A673 (cell line): ENCODE measurements around the gene LENG8. TPM values are rescaled to one million over a fixed set of nuclear protein-coding genes. Genes with fewer than 3 reads are reported as not detected.

Experiments used
- BruUV-seq: library from RNA; stranded (reverse); fragments of 400-500 nt; replicated peaks from 2 replicates; lab custom pipeline; 2021; lab: Mats Ljungman, UMichigan
- CTCF ChIA-PET: fragments of 300-600 bp; sonication (Branson Sonifier 250); formaldehyde crosslinking; loops from one replicate; lab custom pipeline; 2022; ENCODE audit warnings: antibody characterized with exemption; lab: Charles Lee
- POLR2A ChIA-PET: fragments of 300-600 bp; sonication (Branson Sonifier 250); formaldehyde crosslinking; loops from one replicate; lab custom pipeline; 2022; ENCODE audit warnings: antibody characterized with exemption; ENCODE audit not compliant: low non-redundant PET; lab: Charles Lee
- DNase-seq: peaks from one replicate; pipeline ENCODE4 v3.0.0-alpha.2; 2015; ENCODE audit warnings: low spot score
- H3K27ac ChIP-seq: fragments of 200-600 bp; sonication (generic); 2 replicates; pipeline ENCODE4 v1.5.1; 2016; ENCODE audit warnings: mixed run types, low read depth, mild to moderate bottlenecking, mixed read lengths, antibody characterized with exemption, low read length; ENCODE audit not compliant: poor library complexity, severe bottlenecking
- H3K27me3 ChIP-seq: fragments of 200-600 bp; sonication (generic); replicated peaks from 2 replicates; pipeline ENCODE4 v1.6.1; 2017; ENCODE audit warnings: mixed run types, low read depth, mild to moderate bottlenecking, mixed read lengths, antibody characterized with exemption, low read length; ENCODE audit not compliant: insufficient read depth, poor library complexity
- H3K36me3 ChIP-seq: fragments of 200-600 bp; sonication (generic); 2 replicates; pipeline ENCODE4 v1.6.1; 2016; ENCODE audit warnings: mixed run types, mild to moderate bottlenecking, mixed read lengths, antibody characterized with exemption, low read length; ENCODE audit not compliant: insufficient read depth, poor library complexity, severe bottlenecking
- H3K4me1 ChIP-seq: fragments of 200-600 bp; sonication (generic); 2 replicates; pipeline ENCODE4 v1.6.1; 2017; ENCODE audit warnings: mixed run types, mild to moderate bottlenecking, mixed read lengths, antibody characterized with exemption, low read length; ENCODE audit not compliant: insufficient read depth, poor library complexity, severe bottlenecking
- H3K4me3 ChIP-seq: fragments of 200-600 bp; sonication (generic); 2 replicates; pipeline ENCODE4 v1.5.1; 2016; ENCODE audit warnings: low read depth, mixed run types, mild to moderate bottlenecking, mixed read lengths, low read length; ENCODE audit not compliant: poor library complexity, severe bottlenecking
- H3K9me3 ChIP-seq: fragments of 200-600 bp; sonication (generic); 2 replicates; pipeline ENCODE4 v1.6.1; 2016; ENCODE audit warnings: mixed run types, low read depth, mild to moderate bottlenecking, mixed read lengths, antibody characterized with exemption, low read length; ENCODE audit not compliant: poor library complexity, severe bottlenecking
- EZH2 ChIP-seq: fragments of 200-600 bp; sonication (generic); IDR thresholded peaks from 2 replicates; pipeline ENCODE4 v1.6.1; 2017; ENCODE audit warnings: borderline replicate concordance, low read depth, mild to moderate bottlenecking, mixed read lengths, antibody characterized with exemption, low read length; ENCODE audit not compliant: poor library complexity, severe bottlenecking
- intact Hi-C: fragments of 100-400 bp; cut with micrococcal nuclease; formaldehyde crosslinking; loops from one replicate; pipeline ENCODE4 v1.10.0; 2022; ENCODE audit not compliant: unreplicated experiment
- total RNA-seq: library from RNA; stranded (reverse); gene quantifications from 2 replicates; pipeline ENCODE4 v1.2.3, GENCODE V29; 2021
- TF ChIP-seq, protein P1 (sequence below): fragments of 300-800, 200-600 bp; sonication (generic); conservative IDR thresholded peaks from 2 replicates; pipeline ENCODE4 v1.5.1; 2017; ENCODE audit warnings: low read depth, mild to moderate bottlenecking, antibody characterized with exemption, low read length, moderate library complexity, mixed read lengths

LENG8 gene
- total RNA-seq, 1 experiment from 2014 or later, result 129 TPM

- no TSS peak for BruUV-seq
- Histone ChIP-seq H3K9me3 (no peaks in the 10 kb centered on the region), H3K36me3 (peaks cover 68% of the 10 kb centered on the region), H3K4me1 (peaks cover 11% of the 10 kb centered on the region), H3K27me3 (no peaks in the 10 kb centered on the region), H3K27ac (no peak overlapping the region), H3K4me3 (no peak overlapping the region)
- intact Hi-C loops, result no loop called here
- ChIA-PET CTCF (no interaction called here), POLR2A (no interaction called here)
- no peak for DNase-seq
- TF ChIP-seq, protein P1, sequence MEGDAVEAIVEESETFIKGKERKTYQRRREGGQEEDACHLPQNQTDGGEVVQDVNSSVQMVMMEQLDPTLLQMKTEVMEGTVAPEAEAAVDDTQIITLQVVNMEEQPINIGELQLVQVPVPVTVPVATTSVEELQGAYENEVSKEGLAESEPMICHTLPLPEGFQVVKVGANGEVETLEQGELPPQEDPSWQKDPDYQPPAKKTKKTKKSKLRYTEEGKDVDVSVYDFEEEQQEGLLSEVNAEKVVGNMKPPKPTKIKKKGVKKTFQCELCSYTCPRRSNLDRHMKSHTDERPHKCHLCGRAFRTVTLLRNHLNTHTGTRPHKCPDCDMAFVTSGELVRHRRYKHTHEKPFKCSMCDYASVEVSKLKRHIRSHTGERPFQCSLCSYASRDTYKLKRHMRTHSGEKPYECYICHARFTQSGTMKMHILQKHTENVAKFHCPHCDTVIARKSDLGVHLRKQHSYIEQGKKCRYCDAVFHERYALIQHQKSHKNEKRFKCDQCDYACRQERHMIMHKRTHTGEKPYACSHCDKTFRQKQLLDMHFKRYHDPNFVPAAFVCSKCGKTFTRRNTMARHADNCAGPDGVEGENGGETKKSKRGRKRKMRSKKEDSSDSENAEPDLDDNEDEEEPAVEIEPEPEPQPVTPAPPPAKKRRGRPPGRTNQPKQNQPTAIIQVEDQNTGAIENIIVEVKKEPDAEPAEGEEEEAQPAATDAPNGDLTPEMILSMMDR, result no peak
- TF ChIP-seq EZH2, result no peak
These were observed 3.6 kb downstream of the LENG8 start for GRCh38 chr19:54452626-54453025.

DNA sequence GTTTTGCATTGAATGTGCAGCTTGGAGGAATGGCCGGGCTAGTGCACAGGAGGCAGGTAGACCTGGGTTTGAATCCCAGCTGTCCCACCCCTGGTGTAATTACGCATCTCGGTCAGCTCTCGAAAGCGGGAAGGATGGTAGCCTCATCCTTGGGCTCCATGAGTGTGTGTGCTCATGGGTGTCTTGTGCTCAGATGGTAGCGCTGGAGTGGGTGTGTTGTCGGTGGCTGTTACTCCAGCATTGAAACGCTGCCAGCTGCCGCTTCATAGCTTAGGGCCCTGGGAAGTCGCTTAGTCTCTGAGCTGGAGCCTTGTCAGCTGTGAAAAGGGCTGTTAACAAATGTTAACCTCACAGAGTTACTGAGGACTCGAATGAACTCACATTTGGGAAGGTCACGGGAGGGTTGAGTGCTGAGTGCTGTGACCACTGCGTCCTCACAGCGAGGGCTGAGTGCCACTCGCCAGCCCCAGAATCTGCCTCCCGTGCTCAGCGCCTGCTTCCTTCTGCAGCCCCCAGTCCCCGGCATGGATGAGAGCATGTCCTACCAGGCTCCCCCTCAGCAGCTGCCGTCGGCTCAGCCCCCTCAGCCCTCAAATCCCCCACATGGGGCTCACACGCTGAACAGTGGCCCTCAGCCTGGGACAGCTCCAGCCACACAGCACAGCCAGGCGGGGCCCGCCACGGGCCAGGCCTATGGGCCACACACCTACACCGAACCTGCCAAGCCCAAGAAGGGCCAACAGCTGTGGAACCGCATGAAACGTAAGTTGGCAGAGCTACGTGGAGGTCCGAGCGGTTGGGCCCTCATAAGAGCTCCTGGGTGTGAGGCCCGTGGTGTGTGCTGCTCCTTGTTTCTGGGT lies 5.2 kb downstream of the LENG8 start:
- Histone ChIP-seq H3K27me3 (no peaks in the 10 kb centered on the region), H3K4me1 (peaks cover 11% of the 10 kb centered on the region), H3K4me3 (no peak overlapping the region), H3K36me3 (peaks cover 83% of the 10 kb centered on the region), H3K27ac (no peak overlapping the region), H3K9me3 (no peaks in the 10 kb centered on the region)
- BruUV-seq, result no TSS peak
- POLR2A ChIA-PET, result interaction anchor here (0.6 kb wide), 1 partner anchor 15 kb away, joined by 3 read pairs; no protein-coding TSS in a partner anchor
- CTCF ChIA-PET, result no interaction called here
- TF ChIP-seq EZH2, result no peak
- TF ChIP-seq, protein P1, result no peak
- no peak for DNase-seq
- intact Hi-C loops, result no loop called here

DNA sequence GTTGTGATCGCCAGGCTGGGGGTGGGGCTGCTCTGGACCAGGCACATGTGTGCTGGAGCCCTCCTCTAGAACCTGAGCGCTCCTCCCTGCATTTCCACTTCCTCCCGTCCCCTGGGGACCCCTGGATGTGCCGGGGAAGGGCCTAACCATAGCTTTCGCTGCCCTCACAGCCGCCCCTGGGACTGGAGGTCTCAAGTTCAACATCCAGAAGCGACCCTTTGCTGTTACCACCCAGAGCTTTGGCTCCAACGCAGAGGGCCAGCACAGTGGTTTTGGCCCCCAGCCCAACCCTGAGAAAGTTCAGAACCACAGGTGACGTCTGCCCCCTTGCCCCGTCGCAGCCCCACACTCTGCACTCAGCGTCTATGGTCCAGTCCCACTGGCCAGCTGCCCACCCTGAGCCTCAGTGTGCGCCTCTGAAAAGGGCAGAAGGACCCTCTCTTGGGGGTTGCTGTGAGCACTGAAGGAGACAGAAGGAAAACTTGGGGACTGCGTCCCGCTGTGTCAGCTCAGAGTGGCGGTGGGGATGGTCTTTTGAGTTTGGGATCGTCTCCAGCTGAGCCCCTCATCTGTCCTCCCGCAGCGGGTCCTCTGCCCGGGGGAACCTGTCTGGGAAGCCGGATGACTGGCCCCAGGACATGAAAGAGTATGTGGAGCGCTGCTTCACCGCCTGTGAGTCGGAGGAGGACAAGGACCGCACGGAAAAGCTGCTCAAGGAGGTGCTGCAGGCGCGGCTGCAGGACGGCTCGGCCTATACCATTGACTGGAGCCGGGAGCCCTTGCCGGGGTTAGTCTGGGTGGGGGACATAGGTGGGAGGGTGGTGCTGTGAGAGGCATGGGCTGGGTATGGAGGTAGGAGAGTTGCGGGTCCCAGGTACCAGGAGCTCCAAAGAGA lies 6.0 kb downstream of the LENG8 start:
- TF ChIP-seq, protein P1, result no peak
- TF ChIP-seq EZH2, result no peak
- Histone ChIP-seq H3K9me3 (no peaks in the 10 kb centered on the region), H3K4me3 (no peak overlapping the region), H3K4me1 (peaks cover 11% of the 10 kb centered on the region), H3K36me3 (peaks cover 87% of the 10 kb centered on the region), H3K27ac (no peak overlapping the region), H3K27me3 (no peaks in the 10 kb centered on the region)
- intact Hi-C loops, result no loop called here
- ChIA-PET CTCF (no interaction called here), POLR2A (interaction anchor here (0.7 kb wide), 1 partner anchor 1373 kb away, joined by 4 read pairs; no protein-coding TSS in a partner anchor)
- DNase-seq, result no peak
- BruUV-seq, result no TSS peak
